Pancreas (tissue), 10 donors: Measurements from ENCODE around the gene FIBIN. TPM values are rescaled to one million over a fixed set of nuclear protein-coding genes. Genes with fewer than 3 reads are reported as not detected.

ENCODE experiments used
- ATAC-seq, 4 donors: fragments of 200-7000 bp; cut with Tn5 transposase; one replicate each; pipeline versions ENCODE4 v1.8.0 to v1.9.1; 2020; ENCODE audit warnings: mild to moderate bottlenecking in 4 of 4, moderate library complexity in 4 of 4
- DNase-seq, 6 donors: peaks; one replicate each; pipeline ENCODE4 v3.0.0-alpha.2; 2020
- FAIRE-seq: peaks from 2 replicates; lab custom pipeline; 2012; peaks lifted over from hg19 to GRCh38; lab: Jason Lieb, UNC
- H3K27ac ChIP-seq, 4 donors: fragments of 200-600 bp; sonication (generic); 1 replicate in 3 of 4; 2 replicates in 1 of 4; pipeline versions ENCODE4 v1.5.0 to v1.8.0; 2020
- H3K27me3 ChIP-seq, 4 donors: fragments of 200-600 bp; one replicate each; pipeline ENCODE4 v1.8.0; 2021
- H3K36me3 ChIP-seq, 3 donors: fragments of 200-600 bp; sonication (generic) in 1 of 3; one replicate each; pipeline versions ENCODE4 v1.5.0 to v1.8.0; 2020 to 2021
- H3K4me1 ChIP-seq, 3 donors: fragments of 200-600 bp; one replicate each; pipeline ENCODE4 v1.8.0; 2021
- H3K4me3 ChIP-seq, 4 donors: fragments of 200-600 bp; sonication (generic) in 2 of 4; one replicate each; pipeline versions ENCODE4 v1.5.0 to v1.8.0; 2020 to 2021
- H3K9me3 ChIP-seq, 4 donors: fragments of 200-600 bp; one replicate each; pipeline ENCODE4 v1.8.0; 2021
- CTCF ChIP-seq, 4 donors: fragments of 200-600 bp; sonication (generic) in 3 of 4; IDR thresholded peaks; one replicate each; pipeline versions ENCODE4 v1.5.0 to v1.8.0; 2021; ENCODE audit warnings: antibody characterized with exemption in 4 of 4
- WGBS, 2 donors: extraction: QIAGEN DNeasy Blood & Tissue Kit; methylation state at CpG; one replicate each; pipeline ENCODE4 v1.1.7; 2013; 5-methylcytosine and 5-hydroxymethylcytosine counted together
- intact Hi-C, 3 donors: fragments of 100-400 bp; cut with DNase I; formaldehyde crosslinking; loops; one replicate each; pipeline versions ENCODE4 v1.11.1 to v1.14.2; 2022
- polyA plus RNA-seq, 2 donors: library from polyadenylated mRNA; stranded (reverse); fragments of 200-250 nt; gene quantifications; one replicate each; pipeline ENCODE4 v1.2.3, GENCODE V29; 2013
- total RNA-seq, 6 donors: library from RNA; stranded (reverse); fragmentation: NEBNext Ultra II Directional in 4 of 6; extraction: Animal tissue kit (Norgen Biotek cat#: 25700) in 4 of 6; gene quantifications; one replicate each; pipeline versions ENCODE4 v1.2.1 to v1.2.4, GENCODE V29; 2021 to 2023
- donor health status: healthy with polysubstance abuse.
- donor health status: DM: no; HTN: no; CAD: no; lungs with moderate emphysema.
- donor health status: DM: no; HTN: no; CAD: no.
- donor health status: control.
- donor health status: control.
- donor health status: Bipolar disorder and iron deficiency.
- donor health status: DM: yes; HTN: yes; CAD: no.
- donor health status: DM: no; HTN: no; CAD: no.
- donor health status: DM: no; HTN: no; CAD: no.
- donor health status: DM: yes; HTN: yes; CAD: no.

Gene FIBIN
- total and polyA plus RNA-seq, 8 donors: 1.0 to 4.5 (median 2.0) TPM

- FAIRE-seq (no peak), ATAC-seq (peak in 2 of 4 donors; percentile 11 to 46), DNase-seq (no peak)
- Histone ChIP-seq H3K27ac (no peak overlapping the region), H3K4me1 (no peaks in the 10 kb centered on the region), H3K27me3 (no peaks in the 10 kb centered on the region), H3K9me3 (no peaks in the 10 kb centered on the region), H3K4me3 (no peak overlapping the region), H3K36me3 (no peaks in the 10 kb centered on the region)
- WGBS, 2 donors: 73 to 81% methylated on average over 4 of the region's 4 CpGs
- intact Hi-C loops: no loop called here
- TF ChIP-seq CTCF (IDR thresholded peaks at IDR 0.05): no peak
These were observed 8.0 kb upstream of the FIBIN start for GRCh38 chr11:26985943-26986342.

DNA sequence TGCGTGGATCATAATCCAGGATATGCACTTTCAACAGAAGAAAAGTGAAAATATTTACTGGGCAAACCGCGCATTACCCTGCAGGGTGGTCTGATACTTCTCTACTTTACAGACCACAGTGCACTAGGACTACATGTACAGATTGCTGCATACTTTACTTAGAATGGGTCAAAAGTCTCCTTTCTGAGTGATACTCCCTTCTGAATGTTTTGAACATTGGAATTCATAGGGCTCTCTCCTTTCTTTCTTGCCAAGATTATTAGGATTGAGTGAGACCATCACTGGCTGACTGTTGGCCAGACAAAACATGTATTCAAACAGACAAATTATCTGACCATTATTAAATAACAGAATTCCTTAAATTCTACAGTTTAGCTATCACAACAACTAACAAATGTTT, 6.6 kb upstream of the FIBIN start:
- DNase-seq: no peak
- no peaks in the 10 kb centered on the region for H3K27me3 ChIP-seq
- FAIRE-seq: no peak
- no peak for TF ChIP-seq CTCF (IDR thresholded peaks at IDR 0.05)
- H3K4me3 ChIP-seq: no peak overlapping the region
- intact Hi-C loops: no loop called here
- H3K36me3 ChIP-seq: no peaks in the 10 kb centered on the region
- no peaks in the 10 kb centered on the region for H3K4me1 ChIP-seq
- no peak overlapping the region for H3K27ac ChIP-seq
- no peaks in the 10 kb centered on the region for H3K9me3 ChIP-seq
- 83 to 93% methylated on average over 3 of the region's 3 CpGs for WGBS, 2 donors
- no peak for ATAC-seq

DNA sequence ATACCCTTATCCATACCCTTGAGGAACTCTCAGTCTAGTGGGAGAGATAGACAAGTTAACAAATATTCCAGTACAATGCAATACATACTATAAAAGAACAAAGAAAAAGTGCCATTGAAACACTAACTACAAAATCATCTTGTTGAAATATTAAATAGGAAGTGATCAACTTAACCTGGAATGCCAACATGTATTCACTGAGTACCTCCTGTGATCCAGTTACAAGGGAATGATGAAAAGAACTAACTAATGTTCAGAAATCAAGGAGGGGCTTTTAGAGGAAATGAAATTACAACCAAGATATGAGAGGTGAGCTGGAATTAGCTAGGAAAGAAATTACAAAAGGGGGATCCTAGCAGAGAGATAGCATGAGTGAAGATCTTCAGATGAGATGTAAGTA, 6.2 kb upstream of the FIBIN start:
- intact Hi-C loops: no loop called here
- no peak for FAIRE-seq
- no peak overlapping the region for H3K27ac ChIP-seq

GRCh38 chr11:26992031-26992541, 1.8 kb upstream of the FIBIN start:
- Histone ChIP-seq H3K27me3 (no peaks in the 10 kb centered on the region), H3K27ac (no peak overlapping the region), H3K9me3 (no peaks in the 10 kb centered on the region), H3K4me1 (no peaks in the 10 kb centered on the region), H3K36me3 (no peaks in the 10 kb centered on the region), H3K4me3 (no peak overlapping the region)
- intact Hi-C loops: no loop called here
- DNase-seq: no peak
- ATAC-seq: peak in 3 of 4 donors; percentile 19 to 58 (median 41)
- 76 to 83% methylated on average over 1 of the region's 1 CpG for WGBS, 2 donors
- TF ChIP-seq CTCF (IDR thresholded peaks at IDR 0.05): no peak
- no peak for FAIRE-seq

More for the DNA sequence above, 6.2 kb upstream of the FIBIN start:
- Histone ChIP-seq H3K4me3 (no peak overlapping the region), H3K27me3 (no peaks in the 10 kb centered on the region), H3K36me3 (no peaks in the 10 kb centered on the region), H3K4me1 (no peaks in the 10 kb centered on the region), H3K9me3 (no peaks in the 10 kb centered on the region)
- no peak for TF ChIP-seq CTCF (IDR thresholded peaks at IDR 0.05)
- no peak for DNase-seq
- ATAC-seq: no peak

DNA sequence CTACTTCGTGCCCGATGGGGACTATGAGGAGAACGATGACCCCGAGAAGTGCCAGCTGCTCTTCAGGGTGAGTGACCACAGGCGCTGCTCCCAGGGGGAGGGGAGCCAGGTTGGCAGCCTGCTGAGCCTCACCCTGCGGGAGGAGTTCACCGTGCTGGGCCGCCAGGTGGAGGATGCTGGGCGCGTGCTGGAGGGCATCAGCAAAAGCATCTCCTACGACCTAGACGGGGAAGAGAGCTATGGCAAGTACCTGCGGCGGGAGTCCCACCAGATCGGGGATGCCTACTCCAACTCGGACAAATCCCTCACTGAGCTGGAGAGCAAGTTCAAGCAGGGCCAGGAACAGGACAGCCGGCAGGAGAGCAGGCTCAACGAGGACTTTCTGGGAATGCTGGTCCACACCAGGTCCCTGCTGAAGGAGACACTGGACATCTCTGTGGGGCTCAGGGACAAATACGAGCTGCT, 751 bp downstream of the FIBIN start:
- 22 to 28% methylated on average over 19 of the region's 19 CpGs for WGBS, 2 donors
- no peak for TF ChIP-seq CTCF (IDR thresholded peaks at IDR 0.05)
- no peaks in the 10 kb centered on the region for H3K27me3 ChIP-seq
- no peak overlapping the region for H3K27ac ChIP-seq
- DNase-seq (peak in 5 of 6 donors; percentile 12 to 58 (median 22)), ATAC-seq (peak; percentile 44 to 64 (median 60)), FAIRE-seq (no peak)
- no peaks in the 10 kb centered on the region for H3K9me3 ChIP-seq
- H3K4me1 ChIP-seq: no peaks in the 10 kb centered on the region
- intact Hi-C loops: no loop called here
- H3K36me3 ChIP-seq: no peaks in the 10 kb centered on the region
- H3K4me3 ChIP-seq: peak overlapping the region in 2 of 4 donors; percentile 35 to 44
